HCT116 (cell line): ENCODE results near the gene COL4A1. TPM values are rescaled to one million over a fixed set of nuclear protein-coding genes. Genes with fewer than 3 reads are reported as not detected.

Experiments used
- ATAC-seq: fragments of 200-7000 bp; cut with Tn5 transposase; 2 replicates; pipeline ENCODE4 v1.9.1; 2020; ENCODE audit warnings: mild to moderate bottlenecking, moderate library complexity
- BruUV-seq: library from RNA; stranded (reverse); fragments of 400-500 nt; replicated peaks from 2 replicates; lab custom pipeline; 2021; lab: Mats Ljungman, UMichigan
- CTCF ChIA-PET: fragments of 300-600 bp; sonication (Branson Sonifier 250); formaldehyde crosslinking; loops from one replicate; lab custom pipeline; 2021; ENCODE audit warnings: antibody characterized with exemption; lab: Charles Lee
- POLR2A ChIA-PET: fragments of 300-600, 350-600 bp; sonication (Branson Sonifier 250); formaldehyde crosslinking; loops from one replicate; lab custom pipeline; 2021; ENCODE audit warnings: antibody characterized with exemption; lab: Charles Lee
- RAD21 ChIA-PET, 2 experiments: fragments of 300-600 bp; sonication (Branson Sonifier 250); formaldehyde crosslinking; loops; one replicate each; lab custom pipeline; 2023; ENCODE audit warnings: low total read pairs in 2 of 2; ENCODE audit not compliant: uncharacterized antibody in 2 of 2, unreplicated experiment in 2 of 2, low non-redundant PET in 1 of 2; lab: Charles Lee
- DNase-seq: peaks from one replicate; pipeline ENCODE4 v3.0.0-alpha.2; 2010; ENCODE audit warnings: low read depth, low spot score
- H2AFZ ChIP-seq: fragments of 200-600 bp; shearing (Covaris generic), sonication (generic); 2 replicates; pipeline ENCODE4 v1.6.1; 2017; ENCODE audit warnings: low read depth, mixed run types, mixed read lengths, antibody characterized with exemption, low read length; ENCODE audit not compliant: poor library complexity, severe bottlenecking
- H3K27ac ChIP-seq: 2 replicates; pipeline ENCODE4 v1.5.1; 2012; ENCODE audit warnings: low read depth, low read length
- H3K27me3 ChIP-seq: fragments of 200-600 bp; sonication (generic); 2 replicates; pipeline ENCODE4 v1.6.1; 2016; ENCODE audit warnings: mixed run types, low read length, mixed read lengths; ENCODE audit not compliant: insufficient read depth
- H3K36me3 ChIP-seq, 2 experiments: fragments of 200-500 bp in 1 of 2; fragments of 200-600 bp in 1 of 2; sonication (Bioruptor generic) in 1 of 2; sonication (generic) in 1 of 2; 2 replicates each; pipeline versions ENCODE4 v1.5.1 to v1.6.1; 2014 to 2016; ENCODE audit warnings: low read length in 2 of 2, inconsistent platforms in 1 of 2, mixed read lengths in 1 of 2, mixed run types in 1 of 2; ENCODE audit not compliant: insufficient read depth in 2 of 2, control insufficient read depth in 1 of 2
- H3K4me1 ChIP-seq, 2 experiments: fragments of 200-600 bp in 1 of 2; sonication (generic) in 1 of 2; 2 replicates each; pipeline versions ENCODE4 v1.5.1 to v1.6.1; 2012 to 2017; ENCODE audit warnings: low read length in 2 of 2, inconsistent platforms in 1 of 2, mild to moderate bottlenecking in 1 of 2, mixed read lengths in 1 of 2, mixed run types in 1 of 2, moderate library complexity in 1 of 2; ENCODE audit not compliant: insufficient read depth in 2 of 2, control insufficient read depth in 1 of 2
- H3K4me2 ChIP-seq: fragments of 200-600 bp; sonication (generic); 2 replicates; pipeline ENCODE4 v1.6.1; 2017; ENCODE audit warnings: mixed run types, low read length, mixed read lengths
- H3K4me3 ChIP-seq, 2 experiments: fragments of 200-600 bp in 1 of 2; sonication (generic) in 1 of 2; replicated peaks in 1 of 2; 2 replicates each; pipeline ENCODE4 v1.5.1; 2011 to 2016; ENCODE audit warnings: low read length in 2 of 2, control low read depth in 1 of 2, low read depth in 1 of 2, mild to moderate bottlenecking in 1 of 2, mixed read lengths in 1 of 2, mixed run types in 1 of 2
- H3K79me2 ChIP-seq: fragments of 200-600 bp; sonication (generic); 2 replicates; pipeline ENCODE4 v1.6.1; 2017; ENCODE audit warnings: mild to moderate bottlenecking, mixed run types, low read length, moderate library complexity, mixed read lengths; ENCODE audit not compliant: insufficient read depth
- H3K9ac ChIP-seq: fragments of 200-600 bp; sonication (generic); 2 replicates; pipeline ENCODE4 v1.6.1; 2016; ENCODE audit warnings: low read length, mixed read lengths
- H3K9me2 ChIP-seq: fragments of 200-600 bp; sonication (generic), shearing (Covaris generic); 2 replicates; pipeline ENCODE4 v1.6.1; 2017; ENCODE audit warnings: mixed run types, mild to moderate bottlenecking, moderate library complexity; ENCODE audit not compliant: insufficient read depth
- H3K9me3 ChIP-seq, 2 experiments: fragments of 200-500 bp in 1 of 2; fragments of 200-600 bp in 1 of 2; sonication (Bioruptor generic) in 1 of 2; sonication (generic) in 1 of 2; 2 replicates each; pipeline ENCODE4 v1.6.1; 2014 to 2017; ENCODE audit warnings: low read length in 2 of 2, mixed read lengths in 2 of 2, inconsistent platforms in 1 of 2, low read depth in 1 of 2, mild to moderate bottlenecking in 1 of 2, mixed run types in 1 of 2, moderate library complexity in 1 of 2; ENCODE audit not compliant: control insufficient read depth in 1 of 2, insufficient read depth in 1 of 2
- H4K20me1 ChIP-seq: fragments of 200-600 bp; sonication (generic), shearing (Covaris generic); 2 replicates; pipeline ENCODE4 v1.6.1; 2017; ENCODE audit warnings: mixed run types, mild to moderate bottlenecking, moderate library complexity; ENCODE audit not compliant: insufficient read depth
- CEBPB ChIP-seq: IDR thresholded peaks from 2 replicates; pipeline ENCODE4 v1.6.1; 2012; ENCODE audit warnings: low read depth
- EGR1 ChIP-seq: IDR thresholded peaks from 2 replicates; pipeline ENCODE4 v1.6.1; 2012; ENCODE audit warnings: low read depth
- FOSL1 ChIP-seq: IDR thresholded peaks from 2 replicates; pipeline ENCODE4 v1.6.1; 2012; ENCODE audit warnings: low read depth
- SP1 ChIP-seq: IDR thresholded peaks from 2 replicates; pipeline ENCODE4 v1.6.1; 2012; ENCODE audit warnings: low read depth
- intact Hi-C: fragments of 100-400 bp; cut with micrococcal nuclease; formaldehyde crosslinking; loops from 2 replicates; pipeline ENCODE4 v1.10.0; 2022
- total RNA-seq: library from RNA; stranded (reverse); gene quantifications from one replicate; pipeline ENCODE4 v1.2.1, GENCODE V29; 2021; ENCODE audit not compliant: unreplicated experiment
- TF ChIP-seq, protein P1 (sequence below): IDR thresholded peaks from 2 replicates; pipeline ENCODE4 v1.6.1; 2012; ENCODE audit warnings: low read depth
- TF ChIP-seq, protein P2 (sequence below), 3 experiments: fragments of 200-600 bp in 1 of 3; sonication (generic) in 1 of 3; IDR thresholded peaks in 2 of 3; conservative IDR thresholded peaks in 1 of 3; 2 replicates each; pipeline ENCODE4 v1.5.1; 2012 to 2017; ENCODE audit warnings: low read depth in 2 of 3, low read length in 2 of 3, antibody characterized with exemption in 1 of 3, borderline replicate concordance in 1 of 3, control low read depth in 1 of 3, mild to moderate bottlenecking in 1 of 3, mixed read lengths in 1 of 3, mixed run types in 1 of 3, moderate library complexity in 1 of 3; ENCODE audit not compliant: insufficient read depth in 1 of 3
- TF ChIP-seq, protein P3 (sequence below): IDR thresholded peaks from 2 replicates; pipeline ENCODE4 v1.6.1; 2011; ENCODE audit warnings: mild to moderate bottlenecking, low read length, moderate library complexity; ENCODE audit not compliant: insufficient replicate concordance; ENCODE audit errors: extremely low read depth

COL4A1 gene
- total RNA-seq, 1 experiment from 2014 or later, result 0.57 TPM

DNA sequence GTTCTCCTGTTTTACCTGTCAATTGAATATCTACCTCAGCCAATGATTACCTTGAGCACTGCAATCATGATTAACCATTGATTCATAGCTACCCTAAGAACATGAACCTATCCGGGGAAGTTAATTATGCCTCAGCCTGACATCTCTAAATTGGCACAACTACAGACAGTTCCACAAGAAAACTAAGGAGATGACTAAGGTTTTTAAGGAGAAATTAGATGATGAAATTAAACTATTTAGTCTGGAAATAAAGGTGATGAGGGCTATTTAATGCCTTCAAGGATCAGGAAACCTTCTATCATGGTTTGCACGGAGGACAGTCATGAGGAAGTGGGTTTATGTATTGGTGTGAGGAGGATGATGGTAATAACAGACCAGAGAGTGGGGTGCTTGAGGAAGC is 203.4 kb downstream of the COL4A1 start:
- H3K4me3 ChIP-seq, result no peak overlapping the region
- CTCF ChIA-PET, result interaction anchor here (0.6 kb wide), 1 partner anchor 12 kb away, joined by 3 read pairs; no protein-coding TSS in a partner anchor
- H4K20me1 ChIP-seq, result no peaks in the 10 kb centered on the region
- no peak for DNase-seq
- TF ChIP-seq FOSL1 (peak; percentile 39), SP1 (peak; percentile 30; the same call in 1 of the 2 replicates)
- TF ChIP-seq, protein P1, sequence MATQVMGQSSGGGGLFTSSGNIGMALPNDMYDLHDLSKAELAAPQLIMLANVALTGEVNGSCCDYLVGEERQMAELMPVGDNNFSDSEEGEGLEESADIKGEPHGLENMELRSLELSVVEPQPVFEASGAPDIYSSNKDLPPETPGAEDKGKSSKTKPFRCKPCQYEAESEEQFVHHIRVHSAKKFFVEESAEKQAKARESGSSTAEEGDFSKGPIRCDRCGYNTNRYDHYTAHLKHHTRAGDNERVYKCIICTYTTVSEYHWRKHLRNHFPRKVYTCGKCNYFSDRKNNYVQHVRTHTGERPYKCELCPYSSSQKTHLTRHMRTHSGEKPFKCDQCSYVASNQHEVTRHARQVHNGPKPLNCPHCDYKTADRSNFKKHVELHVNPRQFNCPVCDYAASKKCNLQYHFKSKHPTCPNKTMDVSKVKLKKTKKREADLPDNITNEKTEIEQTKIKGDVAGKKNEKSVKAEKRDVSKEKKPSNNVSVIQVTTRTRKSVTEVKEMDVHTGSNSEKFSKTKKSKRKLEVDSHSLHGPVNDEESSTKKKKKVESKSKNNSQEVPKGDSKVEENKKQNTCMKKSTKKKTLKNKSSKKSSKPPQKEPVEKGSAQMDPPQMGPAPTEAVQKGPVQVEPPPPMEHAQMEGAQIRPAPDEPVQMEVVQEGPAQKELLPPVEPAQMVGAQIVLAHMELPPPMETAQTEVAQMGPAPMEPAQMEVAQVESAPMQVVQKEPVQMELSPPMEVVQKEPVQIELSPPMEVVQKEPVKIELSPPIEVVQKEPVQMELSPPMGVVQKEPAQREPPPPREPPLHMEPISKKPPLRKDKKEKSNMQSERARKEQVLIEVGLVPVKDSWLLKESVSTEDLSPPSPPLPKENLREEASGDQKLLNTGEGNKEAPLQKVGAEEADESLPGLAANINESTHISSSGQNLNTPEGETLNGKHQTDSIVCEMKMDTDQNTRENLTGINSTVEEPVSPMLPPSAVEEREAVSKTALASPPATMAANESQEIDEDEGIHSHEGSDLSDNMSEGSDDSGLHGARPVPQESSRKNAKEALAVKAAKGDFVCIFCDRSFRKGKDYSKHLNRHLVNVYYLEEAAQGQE, result no peak
- RAD21 ChIA-PET, result no interaction called here
- H3K27me3 ChIP-seq, result no peaks in the 10 kb centered on the region
- no peak overlapping the region for H3K9ac ChIP-seq
- no peaks in the 10 kb centered on the region for H3K9me2 ChIP-seq
- ATAC-seq, result no peak
- POLR2A ChIA-PET, result no interaction called here
- intact Hi-C loops, result no loop called here
- H3K27ac ChIP-seq, result no peak overlapping the region
- no peak overlapping the region for H2AFZ ChIP-seq
- peaks cover 0 to 5% of the 10 kb centered on the region in 2 experiments; a peak in 1 of 4 replicates for H3K9me3 ChIP-seq
- BruUV-seq, result no TSS peak
- H3K36me3 ChIP-seq, result no peaks in the 10 kb centered on the region
- H3K4me1 ChIP-seq, result no peaks in the 10 kb centered on the region
- no peak overlapping the region for H3K4me2 ChIP-seq
- H3K79me2 ChIP-seq, result no peaks in the 10 kb centered on the region

DNA sequence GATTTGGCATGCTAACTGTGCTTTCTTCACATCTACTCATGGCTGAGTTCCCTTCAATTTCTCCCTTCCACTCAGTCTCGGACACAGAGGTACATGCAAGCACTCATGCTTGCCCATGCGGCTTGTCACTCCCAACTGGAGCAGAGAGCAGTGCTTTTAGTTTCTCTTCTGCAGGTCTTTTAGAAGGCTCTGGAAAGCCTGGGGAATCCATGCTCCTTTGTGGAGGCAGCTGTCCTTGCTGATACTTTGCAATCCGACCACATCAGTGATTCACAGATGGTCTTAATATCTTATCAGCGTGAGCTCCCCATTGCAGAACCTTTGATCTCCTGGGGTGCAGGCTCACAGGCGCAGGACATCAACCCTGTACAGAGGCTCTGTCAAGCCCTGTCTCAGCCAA is 203.9 kb downstream of the COL4A1 start:
- BruUV-seq, result no TSS peak
- Histone ChIP-seq H3K27me3 (no peaks in the 10 kb centered on the region), H3K9ac (no peak overlapping the region), H3K9me2 (no peaks in the 10 kb centered on the region), H3K4me2 (no peak overlapping the region), H3K27ac (no peak overlapping the region), H3K9me3 (peaks cover 0 to 5% of the 10 kb centered on the region in 2 experiments; a peak in 1 of 4 replicates), H3K79me2 (no peaks in the 10 kb centered on the region), H3K36me3 (no peaks in the 10 kb centered on the region), H4K20me1 (no peaks in the 10 kb centered on the region), H3K4me1 (no peaks in the 10 kb centered on the region), H2AFZ (no peak overlapping the region), H3K4me3 (no peak overlapping the region)
- DNase-seq (no peak), ATAC-seq (no peak)
- ChIA-PET RAD21 (no interaction called here), POLR2A (no interaction called here), CTCF (no interaction called here)
- intact Hi-C loops, result no loop called here
- TF ChIP-seq, protein P2, sequence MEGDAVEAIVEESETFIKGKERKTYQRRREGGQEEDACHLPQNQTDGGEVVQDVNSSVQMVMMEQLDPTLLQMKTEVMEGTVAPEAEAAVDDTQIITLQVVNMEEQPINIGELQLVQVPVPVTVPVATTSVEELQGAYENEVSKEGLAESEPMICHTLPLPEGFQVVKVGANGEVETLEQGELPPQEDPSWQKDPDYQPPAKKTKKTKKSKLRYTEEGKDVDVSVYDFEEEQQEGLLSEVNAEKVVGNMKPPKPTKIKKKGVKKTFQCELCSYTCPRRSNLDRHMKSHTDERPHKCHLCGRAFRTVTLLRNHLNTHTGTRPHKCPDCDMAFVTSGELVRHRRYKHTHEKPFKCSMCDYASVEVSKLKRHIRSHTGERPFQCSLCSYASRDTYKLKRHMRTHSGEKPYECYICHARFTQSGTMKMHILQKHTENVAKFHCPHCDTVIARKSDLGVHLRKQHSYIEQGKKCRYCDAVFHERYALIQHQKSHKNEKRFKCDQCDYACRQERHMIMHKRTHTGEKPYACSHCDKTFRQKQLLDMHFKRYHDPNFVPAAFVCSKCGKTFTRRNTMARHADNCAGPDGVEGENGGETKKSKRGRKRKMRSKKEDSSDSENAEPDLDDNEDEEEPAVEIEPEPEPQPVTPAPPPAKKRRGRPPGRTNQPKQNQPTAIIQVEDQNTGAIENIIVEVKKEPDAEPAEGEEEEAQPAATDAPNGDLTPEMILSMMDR (IDR thresholded peaks at IDR 0.05 in 2 of 3, conservative IDR thresholded peaks at IDR 0.05 in 1 of 3; ENCODE audit: borderline replicate concordance in 1 of 3, insufficient read depth in 1 of 3, low read depth in 2 of 3, low read length in 2 of 3), result no peak
- TF ChIP-seq CEBPB (no peak), EGR1 (no peak), FOSL1 (no peak)
- TF ChIP-seq, protein P3, sequence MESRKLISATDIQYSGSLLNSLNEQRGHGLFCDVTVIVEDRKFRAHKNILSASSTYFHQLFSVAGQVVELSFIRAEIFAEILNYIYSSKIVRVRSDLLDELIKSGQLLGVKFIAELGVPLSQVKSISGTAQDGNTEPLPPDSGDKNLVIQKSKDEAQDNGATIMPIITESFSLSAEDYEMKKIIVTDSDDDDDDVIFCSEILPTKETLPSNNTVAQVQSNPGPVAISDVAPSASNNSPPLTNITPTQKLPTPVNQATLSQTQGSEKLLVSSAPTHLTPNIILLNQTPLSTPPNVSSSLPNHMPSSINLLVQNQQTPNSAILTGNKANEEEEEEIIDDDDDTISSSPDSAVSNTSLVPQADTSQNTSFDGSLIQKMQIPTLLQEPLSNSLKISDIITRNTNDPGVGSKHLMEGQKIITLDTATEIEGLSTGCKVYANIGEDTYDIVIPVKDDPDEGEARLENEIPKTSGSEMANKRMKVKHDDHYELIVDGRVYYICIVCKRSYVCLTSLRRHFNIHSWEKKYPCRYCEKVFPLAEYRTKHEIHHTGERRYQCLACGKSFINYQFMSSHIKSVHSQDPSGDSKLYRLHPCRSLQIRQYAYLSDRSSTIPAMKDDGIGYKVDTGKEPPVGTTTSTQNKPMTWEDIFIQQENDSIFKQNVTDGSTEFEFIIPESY, result no peak
